ENCODE data around the gene OR2AT4.

Gene OR2AT4

GRCh38 chr11:75084883-75085282, 11.8 kb downstream of the OR2AT4 start:
- H3K9ac ChIP-seq (ENCODE audit: low read length), result no peak overlapping the region
- H3K36me3 ChIP-seq (replicated peaks; ENCODE audit: insufficient read depth, low read length), result no peaks in the 10 kb centered on the region
- H3K4me3 ChIP-seq (ENCODE audit: low read length), result no peak overlapping the region
- no peaks in the 10 kb centered on the region for H3K9me2 ChIP-seq (replicated peaks; ENCODE audit: insufficient read depth, low read length)
- H3K4me1 ChIP-seq (ENCODE audit: low read length), result no peaks in the 10 kb centered on the region
- H2AFZ ChIP-seq (ENCODE audit: low read length), result no peak overlapping the region
- no peaks in the 10 kb centered on the region for H3K27me3 ChIP-seq (replicated peaks; ENCODE audit: insufficient read depth, low read length)
- no peaks in the 10 kb centered on the region for H3K79me2 ChIP-seq (ENCODE audit: low read length)
- H4K20me1 ChIP-seq (ENCODE audit: insufficient read depth, low read length), result no peaks in the 10 kb centered on the region
- no peak overlapping the region for H3K4me2 ChIP-seq (ENCODE audit: low read depth, low read length)
- no peaks in the 10 kb centered on the region for H3K9me3 ChIP-seq (replicated peaks; ENCODE audit: insufficient read depth, low read length)
- no peak overlapping the region for H3K27ac ChIP-seq (ENCODE audit: low read length)
- no peak for DNase-seq
- TF ChIP-seq EZH2 (optimal IDR thresholded peaks at IDR 0.05; ENCODE audit: low read depth, low read length), result no peak
- TF ChIP-seq EZH2phosphoT487 (IDR thresholded peaks at IDR 0.05; ENCODE audit: low read length), result no peak
- no peak for TF ChIP-seq CTCF (IDR thresholded peaks at IDR 0.05; ENCODE audit: low read length)
- H3F3A ChIP-seq (ENCODE audit: insufficient read depth, low read length), result no peaks in the 10 kb centered on the region

GRCh38 chr11:75083217-75083605, 13.5 kb downstream of the OR2AT4 start:
- no peaks in the 10 kb centered on the region for H3K9me2 ChIP-seq (replicated peaks; ENCODE audit: insufficient read depth, low read length)
- no peak for DNase-seq
- no peak overlapping the region for H3K4me2 ChIP-seq (ENCODE audit: low read depth, low read length)
- H3K79me2 ChIP-seq (ENCODE audit: low read length), result no peaks in the 10 kb centered on the region
- TF ChIP-seq CTCF (IDR thresholded peaks at IDR 0.05; ENCODE audit: low read length) (no peak), EZH2phosphoT487 (IDR thresholded peaks at IDR 0.05; ENCODE audit: low read length) (no peak), EZH2 (optimal IDR thresholded peaks at IDR 0.05; ENCODE audit: low read depth, low read length) (no peak)
- H3K9me3 ChIP-seq (replicated peaks; ENCODE audit: insufficient read depth, low read length), result no peaks in the 10 kb centered on the region
- H3K9ac ChIP-seq (ENCODE audit: low read length), result no peak overlapping the region
- H3K36me3 ChIP-seq (replicated peaks; ENCODE audit: insufficient read depth, low read length), result no peaks in the 10 kb centered on the region
- H2AFZ ChIP-seq (ENCODE audit: low read length), result no peak overlapping the region
- H3K27me3 ChIP-seq (replicated peaks; ENCODE audit: insufficient read depth, low read length), result no peaks in the 10 kb centered on the region
- H3F3A ChIP-seq (ENCODE audit: insufficient read depth, low read length), result no peaks in the 10 kb centered on the region
- no peaks in the 10 kb centered on the region for H3K4me1 ChIP-seq (ENCODE audit: low read length)
- H3K4me3 ChIP-seq (ENCODE audit: low read length), result no peak overlapping the region
- H4K20me1 ChIP-seq (ENCODE audit: insufficient read depth, low read length), result no peaks in the 10 kb centered on the region
- H3K27ac ChIP-seq (ENCODE audit: low read length), result no peak overlapping the region

GRCh38 chr11:75082601-75083216, 14.0 kb downstream of the OR2AT4 start:
- H3K9me3 ChIP-seq (replicated peaks; ENCODE audit: insufficient read depth, low read length), result no peaks in the 10 kb centered on the region
- DNase-seq, result no peak
- no peaks in the 10 kb centered on the region for H4K20me1 ChIP-seq (ENCODE audit: insufficient read depth, low read length)
- no peaks in the 10 kb centered on the region for H3F3A ChIP-seq (ENCODE audit: insufficient read depth, low read length)
- TF ChIP-seq CTCF (IDR thresholded peaks at IDR 0.05; ENCODE audit: low read length) (no peak), EZH2phosphoT487 (IDR thresholded peaks at IDR 0.05; ENCODE audit: low read length) (no peak), EZH2 (optimal IDR thresholded peaks at IDR 0.05; ENCODE audit: low read depth, low read length) (no peak)
- H3K27me3 ChIP-seq (replicated peaks; ENCODE audit: insufficient read depth, low read length), result no peaks in the 10 kb centered on the region
- H3K79me2 ChIP-seq (ENCODE audit: low read length), result no peaks in the 10 kb centered on the region
- no peak overlapping the region for H2AFZ ChIP-seq (ENCODE audit: low read length)
- H3K36me3 ChIP-seq (replicated peaks; ENCODE audit: insufficient read depth, low read length), result no peaks in the 10 kb centered on the region
- H3K4me2 ChIP-seq (ENCODE audit: low read depth, low read length), result no peak overlapping the region
- H3K9ac ChIP-seq (ENCODE audit: low read length), result no peak overlapping the region
- H3K4me1 ChIP-seq (ENCODE audit: low read length), result no peaks in the 10 kb centered on the region
- H3K27ac ChIP-seq (ENCODE audit: low read length), result no peak overlapping the region
- H3K9me2 ChIP-seq (replicated peaks; ENCODE audit: insufficient read depth, low read length), result no peaks in the 10 kb centered on the region
- H3K4me3 ChIP-seq (ENCODE audit: low read length), result no peak overlapping the region

All from MM.1S (cell line).